ENCODE data around the gene DYSF. TPM values are rescaled to one million over a fixed set of nuclear protein-coding genes. Genes with fewer than 3 reads are reported as not detected.

DYSF gene
- polyA plus RNA-seq, 1 of the 3 experiments (the other 2 are of a cell fraction) = 0.10 TPM

- ChIA-PET POLR2A (no interaction called here), CTCF (interaction anchor here (0.6 to 1.1 kb wide), 2 partner anchors 83 to 636 kb away, joined by 3 read pairs; no protein-coding TSS in a partner anchor)
- Histone ChIP-seq H3K4me2 (no peak overlapping the region), H3K4me1 (ENCODE audit: control insufficient read depth in 1 of 2, insufficient read depth in 2 of 2, low read depth in 1 of 2, low read length in 1 of 2) (peaks cover 0 to 16% of the 10 kb centered on the region in 2 experiments; a peak in 2 of 4 replicates), H3K9me3 (no peaks in the 10 kb centered on the region), H3K27me3 (ENCODE audit: insufficient read depth) (no peaks in the 10 kb centered on the region), H4K20me1 (ENCODE audit: insufficient read depth) (no peaks in the 10 kb centered on the region), H3K4me3 (ENCODE audit: low read depth in 2 of 2, low read length in 1 of 2) (no peak overlapping the region), H3K79me2 (ENCODE audit: insufficient read depth) (no peaks in the 10 kb centered on the region), H3F3A (replicated peaks; ENCODE audit: insufficient read depth) (no peaks in the 10 kb centered on the region), H3K27ac (ENCODE audit: low read depth in 2 of 2, low read length in 1 of 2) (no peak overlapping the region), H3K36me3 (replicated peaks in 1 of 2; ENCODE audit: control insufficient read depth in 1 of 2, insufficient read depth in 2 of 2, low read length in 1 of 2) (no peaks in the 10 kb centered on the region), H3K9ac (no peak overlapping the region), H3K9me2 (no peaks in the 10 kb centered on the region), H2AFZ (ENCODE audit: low read depth) (no peak overlapping the region)
- WGBS (ENCODE audit: low lambda C conversion rate) = 56% methylated on average over 6 of the region's 6 CpGs
- DNase-seq = no peak
- no peak for TF ChIP-seq FOXJ3 (CRISPR knock-in tag; IDR thresholded peaks at IDR 0.05)
- no peak for TF ChIP-seq GATA2 (CRISPR knock-in tag; IDR thresholded peaks at IDR 0.05)
- no peak for TF ChIP-seq TEAD4 (IDR thresholded peaks at IDR 0.05; ENCODE audit: borderline replicate concordance, insufficient read depth)
- no peak for TF ChIP-seq RXRA (IDR thresholded peaks at IDR 0.05; ENCODE audit: borderline replicate concordance, low read depth)
- no peak for TF ChIP-seq MXI1 (IDR thresholded peaks at IDR 0.05; ENCODE audit: low read depth, low read length)
- TF ChIP-seq SMC3 (IDR thresholded peaks at IDR 0.05; ENCODE audit: low read depth, low read length) = no peak
- TF ChIP-seq FOXM1 (IDR thresholded peaks at IDR 0.05; ENCODE audit: low read depth) = no peak
- no peak for TF ChIP-seq ELF1 (IDR thresholded peaks at IDR 0.05)
These were observed 261.9 kb downstream of the DYSF start for GRCh38 chr2:71715241-71715750.

GRCh38 chr2:71715951-71716696 lies 262.8 kb downstream of the DYSF start:
- H3K27me3 ChIP-seq (ENCODE audit: insufficient read depth) = no peaks in the 10 kb centered on the region
- POLR2A ChIA-PET = no interaction called here
- no peak overlapping the region for H3K27ac ChIP-seq (ENCODE audit: low read depth in 2 of 2, low read length in 1 of 2)
- no peak overlapping the region for H3K9ac ChIP-seq
- H3K9me2 ChIP-seq = no peaks in the 10 kb centered on the region
- TF ChIP-seq JUND (IDR thresholded peaks at IDR 0.05) (no peak), FOXM1 (IDR thresholded peaks at IDR 0.05; ENCODE audit: low read depth) (no peak), RCOR1 (IDR thresholded peaks at IDR 0.05; ENCODE audit: low read length) (no peak), FOSL2 (IDR thresholded peaks at IDR 0.05; ENCODE audit: borderline replicate concordance, low read depth) (no peak), PBX3 (IDR thresholded peaks at IDR 0.05) (no peak), IRF3 (IDR thresholded peaks at IDR 0.05; ENCODE audit: low read depth, low read length) (no peak), NFIC (IDR thresholded peaks at IDR 0.05; ENCODE audit: borderline replicate concordance) (no peak), GABPA (IDR thresholded peaks at IDR 0.05; ENCODE audit: low read depth) (no peak), REST (IDR thresholded peaks at IDR 0.05; ENCODE audit: low read depth, low read length) (no peak), MXI1 (IDR thresholded peaks at IDR 0.05; ENCODE audit: low read depth, low read length) (no peak), ZBTB33 (IDR thresholded peaks at IDR 0.05; ENCODE audit: borderline replicate concordance, low read depth) (no peak), GATA2 (CRISPR knock-in tag; IDR thresholded peaks at IDR 0.05) (no peak), POLR2AphosphoS5 (IDR thresholded peaks at IDR 0.05; ENCODE audit: low read depth, low read length) (no peak), MEF2A (IDR thresholded peaks at IDR 0.05; ENCODE audit: borderline replicate concordance, low read depth) (no peak), RXRA (IDR thresholded peaks at IDR 0.05; ENCODE audit: borderline replicate concordance, low read depth) (no peak), ELF1 (IDR thresholded peaks at IDR 0.05) (no peak)
- no peaks in the 10 kb centered on the region for H3K36me3 ChIP-seq (replicated peaks in 1 of 2; ENCODE audit: control insufficient read depth in 1 of 2, insufficient read depth in 2 of 2, low read length in 1 of 2)
- H4K20me1 ChIP-seq (ENCODE audit: insufficient read depth) = no peaks in the 10 kb centered on the region
- CTCF ChIA-PET = no interaction called here
- no peaks in the 10 kb centered on the region for H3K9me3 ChIP-seq
- no peak overlapping the region for H3K4me2 ChIP-seq
- peaks cover 0 to 8% of the 10 kb centered on the region in 2 experiments; a peak in 2 of 4 replicates for H3K4me1 ChIP-seq (ENCODE audit: control insufficient read depth in 1 of 2, insufficient read depth in 2 of 2, low read depth in 1 of 2, low read length in 1 of 2)
- no peak for DNase-seq
- H3F3A ChIP-seq (replicated peaks; ENCODE audit: insufficient read depth) = no peaks in the 10 kb centered on the region
- WGBS (ENCODE audit: low lambda C conversion rate) = 63% methylated on average over 4 of the region's 4 CpGs
- H3K79me2 ChIP-seq (ENCODE audit: insufficient read depth) = no peaks in the 10 kb centered on the region
- H3K4me3 ChIP-seq (ENCODE audit: low read depth in 2 of 2, low read length in 1 of 2) = no peak overlapping the region
- no peak overlapping the region for H2AFZ ChIP-seq (ENCODE audit: low read depth)
